ENCODE measurements around the gene THSD4.

THSD4 gene

GRCh38 chr15:71149646-71150557 is 34.6 kb downstream of the THSD4 start:
- TF ChIP-seq, protein P1, sequence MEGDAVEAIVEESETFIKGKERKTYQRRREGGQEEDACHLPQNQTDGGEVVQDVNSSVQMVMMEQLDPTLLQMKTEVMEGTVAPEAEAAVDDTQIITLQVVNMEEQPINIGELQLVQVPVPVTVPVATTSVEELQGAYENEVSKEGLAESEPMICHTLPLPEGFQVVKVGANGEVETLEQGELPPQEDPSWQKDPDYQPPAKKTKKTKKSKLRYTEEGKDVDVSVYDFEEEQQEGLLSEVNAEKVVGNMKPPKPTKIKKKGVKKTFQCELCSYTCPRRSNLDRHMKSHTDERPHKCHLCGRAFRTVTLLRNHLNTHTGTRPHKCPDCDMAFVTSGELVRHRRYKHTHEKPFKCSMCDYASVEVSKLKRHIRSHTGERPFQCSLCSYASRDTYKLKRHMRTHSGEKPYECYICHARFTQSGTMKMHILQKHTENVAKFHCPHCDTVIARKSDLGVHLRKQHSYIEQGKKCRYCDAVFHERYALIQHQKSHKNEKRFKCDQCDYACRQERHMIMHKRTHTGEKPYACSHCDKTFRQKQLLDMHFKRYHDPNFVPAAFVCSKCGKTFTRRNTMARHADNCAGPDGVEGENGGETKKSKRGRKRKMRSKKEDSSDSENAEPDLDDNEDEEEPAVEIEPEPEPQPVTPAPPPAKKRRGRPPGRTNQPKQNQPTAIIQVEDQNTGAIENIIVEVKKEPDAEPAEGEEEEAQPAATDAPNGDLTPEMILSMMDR (IDR thresholded peaks at IDR 0.05; ENCODE audit: extremely low read depth, missing control alignments), result no peak
- DNase-seq (ENCODE audit: low spot score), result no peak

DNA sequence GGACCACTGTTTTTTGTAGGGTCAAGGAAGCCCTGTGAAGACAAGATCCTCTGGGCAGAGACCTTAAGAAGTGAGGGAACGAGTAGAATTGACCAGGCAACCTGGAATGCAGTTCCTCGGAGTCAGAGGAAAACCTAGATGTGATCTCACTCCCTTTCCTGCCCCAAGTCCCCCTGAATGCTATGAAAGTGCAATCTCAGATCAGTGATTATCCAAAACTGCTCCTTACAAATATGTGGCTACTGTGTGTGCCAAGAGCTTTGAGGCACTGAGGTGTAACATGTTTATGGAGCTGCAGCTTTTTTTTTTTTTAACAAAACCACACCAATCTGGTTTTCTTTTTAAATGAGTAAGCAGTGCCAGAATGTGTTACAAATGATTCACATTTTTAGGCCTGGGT is 35.8 kb downstream of the THSD4 start:
- TF ChIP-seq, protein P1 (IDR thresholded peaks at IDR 0.05; ENCODE audit: extremely low read depth, missing control alignments), result no peak
- no peak for DNase-seq (ENCODE audit: low spot score)

DNA sequence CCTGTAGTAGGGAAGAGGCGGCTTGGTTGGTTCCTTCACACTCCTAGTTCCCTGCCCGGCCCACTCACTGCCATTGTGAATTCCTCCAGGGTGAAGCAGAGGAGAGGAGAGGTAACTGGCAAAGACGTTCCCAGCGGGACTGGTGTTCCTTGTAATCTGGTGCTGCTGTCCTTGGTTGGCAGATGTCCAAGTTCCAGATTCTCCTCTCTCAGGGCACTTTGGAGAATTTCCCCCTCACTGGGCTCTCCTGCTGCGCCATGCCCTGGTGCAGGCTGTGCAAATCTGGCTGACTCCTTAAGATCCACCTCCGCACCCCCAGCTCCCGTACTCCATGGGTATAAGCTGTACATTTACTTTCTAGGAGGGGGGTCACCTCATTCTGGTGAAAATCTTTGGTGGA is 37.3 kb downstream of the THSD4 start:
- no peak for DNase-seq (ENCODE audit: low spot score)
- TF ChIP-seq, protein P1 (IDR thresholded peaks at IDR 0.05; ENCODE audit: extremely low read depth, missing control alignments), result no peak

DNA sequence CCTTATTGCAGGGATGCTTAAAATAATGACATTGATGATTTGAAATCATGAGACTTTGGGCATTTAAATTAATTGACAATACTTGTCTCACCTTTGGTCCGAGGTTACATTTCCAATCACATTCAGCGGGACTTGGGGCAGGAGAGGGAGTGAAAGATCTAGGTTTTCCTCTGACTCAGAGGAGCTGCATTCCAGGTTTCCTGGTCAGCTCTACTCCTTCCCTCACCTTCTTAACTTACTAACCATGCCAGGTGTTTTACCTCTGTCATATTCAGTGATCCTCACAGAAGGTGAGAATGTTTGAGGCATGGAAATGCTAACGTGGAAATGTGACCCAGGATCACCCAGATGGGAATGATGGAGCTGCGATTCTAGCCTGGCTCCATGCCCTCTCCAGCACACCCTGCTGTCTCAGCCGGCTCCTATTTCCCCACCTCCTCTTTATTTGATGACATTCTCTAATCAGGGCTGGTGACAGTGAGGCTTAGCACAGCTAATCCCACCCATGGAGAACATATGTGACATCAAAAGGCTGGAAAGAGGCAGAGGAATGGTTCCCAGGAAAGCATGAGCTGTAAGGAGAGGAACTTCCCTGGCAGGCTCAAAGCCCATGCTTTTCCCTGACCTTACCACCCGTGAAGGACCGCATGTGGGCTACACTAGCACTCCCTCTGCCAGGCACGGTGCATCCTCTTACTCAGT is 38.7 kb downstream of the THSD4 start:
- DNase-seq (ENCODE audit: low spot score), result no peak
- TF ChIP-seq, protein P1 (IDR thresholded peaks at IDR 0.05; ENCODE audit: extremely low read depth, missing control alignments), result no peak

DNA sequence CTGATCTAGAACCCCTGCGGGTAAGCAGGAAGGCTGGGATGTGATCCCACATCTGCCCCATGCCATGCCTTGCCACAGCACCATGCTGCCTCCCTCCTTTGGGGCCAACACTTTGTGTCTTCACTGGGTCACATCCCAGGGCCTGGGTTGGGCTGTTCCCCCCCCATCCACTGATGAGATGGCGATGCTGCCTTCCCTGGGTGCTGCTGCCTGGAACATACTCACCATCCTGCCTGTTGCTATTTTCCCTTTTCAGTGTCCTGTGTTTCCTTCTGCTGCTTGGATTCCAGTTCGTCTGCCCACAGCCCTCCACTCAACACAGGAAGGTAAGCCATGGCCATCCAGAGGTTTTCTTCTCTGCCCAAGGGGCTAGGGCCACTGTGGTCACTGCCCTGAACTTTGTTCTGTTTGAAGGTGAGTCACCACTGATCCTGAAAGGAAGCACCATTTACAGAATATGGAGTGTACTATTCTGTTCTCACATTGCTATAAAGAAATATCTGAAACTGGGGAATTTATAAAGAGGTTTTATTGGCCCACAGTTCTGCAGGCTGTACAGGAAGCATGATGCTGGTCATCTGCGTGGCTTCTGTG is 39.4 kb downstream of the THSD4 start:
- TF ChIP-seq, protein P1 (IDR thresholded peaks at IDR 0.05; ENCODE audit: extremely low read depth, missing control alignments), result no peak
- DNase-seq (ENCODE audit: low spot score), result no peak

GRCh38 chr15:71155534-71155933 is 40.3 kb downstream of the THSD4 start:
- TF ChIP-seq, protein P1 (IDR thresholded peaks at IDR 0.05; ENCODE audit: extremely low read depth, missing control alignments), result no peak
- DNase-seq (ENCODE audit: low spot score), result no peak

DNA sequence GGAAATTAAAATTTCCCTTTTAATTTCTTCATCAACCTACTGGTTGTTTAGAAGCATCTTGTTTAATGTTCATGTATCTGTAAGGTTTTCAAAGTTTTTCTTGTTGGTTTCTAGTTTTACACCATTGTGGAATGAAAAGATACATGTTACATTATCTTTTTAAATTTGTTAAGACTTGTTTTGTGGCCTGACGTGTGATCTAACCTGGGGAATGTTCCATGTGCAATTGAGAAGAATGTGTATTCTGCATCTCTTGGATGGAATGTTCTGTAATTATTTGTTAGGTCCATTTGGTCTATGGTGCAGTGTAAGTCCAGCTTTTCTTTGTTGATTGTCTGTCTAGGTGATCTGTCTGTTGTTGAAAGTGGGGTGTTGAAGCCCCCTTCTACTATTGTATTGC is 45.7 kb downstream of the THSD4 start:
- no peak for DNase-seq (ENCODE audit: low spot score)
- TF ChIP-seq, protein P1 (IDR thresholded peaks at IDR 0.05; ENCODE audit: extremely low read depth, missing control alignments), result no peak

Measured in GM20000 (cell line).